HepG2 (cell line): Measurements from ENCODE around the gene YY1AP1. TPM values are rescaled to one million over a fixed set of nuclear protein-coding genes. Genes with fewer than 3 reads are reported as not detected.

Experiments used
- BCL3 ChIP-seq: sonication (generic); formaldehyde crosslinking; IDR thresholded peaks from 2 replicates; pipeline ENCODE4 v1.5.1; 2020; ENCODE audit warnings: mild to moderate bottlenecking, missing genetic modification reagents, moderate library complexity
- BCL6 ChIP-seq: IDR thresholded peaks from 2 replicates; pipeline ENCODE4 v1.6.1; 2016; ENCODE audit warnings: missing genetic modification reagents, missing compliant biosample characterization
- CTCF ChIP-seq: sonication (generic); formaldehyde crosslinking; IDR thresholded peaks from 2 replicates; pipeline ENCODE4 v1.5.0; 2020; ENCODE audit warnings: mild to moderate bottlenecking, missing genetic modification reagents, moderate library complexity
- IKZF4 ChIP-seq: sonication (generic); formaldehyde crosslinking; IDR thresholded peaks from 2 replicates; pipeline ENCODE4 v1.5.1; 2020; ENCODE audit warnings: borderline replicate concordance, mild to moderate bottlenecking, low read depth, missing genetic modification reagents; ENCODE audit errors: not compliant biosample characterization
- IRF9 ChIP-seq: sonication (generic); formaldehyde crosslinking; IDR thresholded peaks from 2 replicates; pipeline ENCODE4 v1.8.0; 2022; ENCODE audit warnings: missing genetic modification reagents, mild to moderate bottlenecking, borderline replicate concordance
- KDM1A ChIP-seq: IDR thresholded peaks from 2 replicates; pipeline ENCODE4 v1.6.1; 2016; ENCODE audit warnings: missing compliant biosample characterization
- MBNL3 ChIP-seq: fragments of 250-450 bp; sonication (Bioruptor Pico); conservative IDR thresholded peaks from 2 replicates; pipeline ENCODE4 v1.8.0; 2022; ENCODE audit warnings: mild to moderate bottlenecking, inconsistent platforms
- MIER3 ChIP-seq: IDR thresholded peaks from 2 replicates; pipeline ENCODE4 v1.6.1; 2016; ENCODE audit warnings: missing compliant biosample characterization, borderline replicate concordance
- MYPOP ChIP-seq: sonication (generic); formaldehyde crosslinking; IDR thresholded peaks from 2 replicates; pipeline ENCODE4 v1.8.1; 2023; ENCODE audit warnings: mild to moderate bottlenecking, moderate library complexity, missing genetic modification reagents
- PPARG ChIP-seq: conservative IDR thresholded peaks from 2 replicates; pipeline ENCODE4 v1.6.1; 2016; ENCODE audit warnings: missing biosample characterization, missing genetic modification reagents
- SAP130 ChIP-seq: IDR thresholded peaks from 2 replicates; pipeline ENCODE4 v1.6.1; 2016; ENCODE audit warnings: low read depth
- ZFP36L2 ChIP-seq: sonication (generic); formaldehyde crosslinking; IDR thresholded peaks from 2 replicates; pipeline ENCODE4 v1.4.0; 2020; ENCODE audit warnings: missing genetic modification reagents
- ZNF512B ChIP-seq: sonication (generic); formaldehyde crosslinking; IDR thresholded peaks from 2 replicates; pipeline ENCODE4 v1.5.1; 2020; ENCODE audit warnings: missing genetic modification reagents, mild to moderate bottlenecking, borderline replicate concordance
- ZNF607 ChIP-seq: sonication (generic); formaldehyde crosslinking; IDR thresholded peaks from 2 replicates; pipeline ENCODE4 v1.5.1; 2020; ENCODE audit warnings: missing genetic modification reagents, mild to moderate bottlenecking, borderline replicate concordance
- ZNF704 ChIP-seq: sonication (generic); formaldehyde crosslinking; IDR thresholded peaks from 2 replicates; pipeline ENCODE4 v1.8.1; 2023; ENCODE audit warnings: mild to moderate bottlenecking, inconsistent platforms, moderate library complexity, missing genetic modification reagents, borderline replicate concordance
- ZNF891 ChIP-seq: sonication (generic); formaldehyde crosslinking; IDR thresholded peaks from 2 replicates; pipeline ENCODE4 v1.5.0; 2020; ENCODE audit warnings: mild to moderate bottlenecking, missing genetic modification reagents
- ZUFSP ChIP-seq: sonication (generic); formaldehyde crosslinking; IDR thresholded peaks from 2 replicates; pipeline ENCODE4 v1.9.0; 2021; ENCODE audit warnings: missing genetic modification reagents, mild to moderate bottlenecking, borderline replicate concordance
- polyA plus RNA-seq, 8 experiments: library from polyadenylated mRNA; depleted of rRNA in 3 of 8; stranded (reverse) in 7 of 8; unstranded in 1 of 8; fragments of >200 nt; fragmentation: Illumina TruSeq in 4 of 8; extraction: Trizol in 4 of 8; gene quantifications; 2 replicates each; pipeline versions ENCODE4 v1.2.1 to v1.2.3, GENCODE V29; 2011 to 2016; ENCODE audit warnings: low read depth in 4 of 8, missing spikeins in 1 of 8, mixed read lengths in 1 of 8; ENCODE audit not compliant: insufficient read depth in 1 of 8
- total RNA-seq, 5 experiments: library from RNA; depleted of rRNA; stranded (reverse); fragments of >200 nt; fragmentation: Illumina TruSeq; extraction: Trizol; gene quantifications; 2 replicates each; pipeline ENCODE4 v1.2.3, GENCODE V29; 2016; ENCODE audit warnings: low read depth in 1 of 5

Gene YY1AP1
- total and polyA plus RNA-seq, 2 of the 13 experiments (the other 11 are each of a cell fraction or from before 2014, with no cell fraction given) = 28.5 to 69.4 TPM

- no peak for TF ChIP-seq ZNF704
- TF ChIP-seq BCL6 (CRISPR knock-in tag) = no peak
- TF ChIP-seq MYPOP (CRISPR knock-in tag) = no peak
- no peak for TF ChIP-seq IKZF4 (CRISPR knock-in tag)
- no peak for TF ChIP-seq PPARG (CRISPR knock-in tag)
- peak; percentile 45 for TF ChIP-seq SAP130
- TF ChIP-seq ZUFSP (CRISPR knock-in tag) = no peak
- no peak for TF ChIP-seq BCL3
- TF ChIP-seq IRF9 (CRISPR knock-in tag) = no peak
- peak; percentile 73 for TF ChIP-seq CTCF (CRISPR knock-in tag)
- no peak for TF ChIP-seq MBNL3
- no peak for TF ChIP-seq ZFP36L2 (CRISPR knock-in tag)
- TF ChIP-seq ZNF512B (CRISPR knock-in tag) = no peak
- TF ChIP-seq MIER3 (CRISPR knock-in tag) = no peak
- no peak for TF ChIP-seq ZNF891 (CRISPR knock-in tag)
- no peak for TF ChIP-seq ZNF607 (CRISPR knock-in tag)
- no peak for TF ChIP-seq KDM1A (CRISPR knock-in tag)
Observed at GRCh38 chr1:155729031-155729898, 40.7 kb upstream of the YY1AP1 start (continued).
